Hepatocyte (in vitro differentiated cells): ENCODE measurements around the gene MITF. TPM values are rescaled to one million over a fixed set of nuclear protein-coding genes. Genes with fewer than 3 reads are reported as not detected.

Experiments
- DNase-seq: peaks from one replicate; pipeline ENCODE4 v3.0.0-alpha.2; 2016; ENCODE audit warnings: low spot score
- H2AFZ ChIP-seq: fragments of 200-600 bp; sonication (generic); 2 replicates; pipeline ENCODE4 v1.6.0; 2016; ENCODE audit warnings: antibody characterized with exemption, mild to moderate bottlenecking
- H3K27ac ChIP-seq: fragments of 200-600 bp; sonication (generic); 2 replicates; pipeline ENCODE4 v1.5.1; 2016; ENCODE audit warnings: mild to moderate bottlenecking
- H3K27me3 ChIP-seq: fragments of 200-600 bp; sonication (generic); 2 replicates; pipeline ENCODE4 v1.6.1; 2016
- H3K36me3 ChIP-seq: fragments of 200-600 bp; sonication (generic); replicated peaks from 2 replicates; pipeline ENCODE4 v1.5.1; 2016; ENCODE audit warnings: low read depth; ENCODE audit not compliant: insufficient read depth
- H3K4me1 ChIP-seq: fragments of 200-600 bp; sonication (generic); 2 replicates; pipeline ENCODE4 v1.5.1; 2016; ENCODE audit warnings: mild to moderate bottlenecking, moderate library complexity; ENCODE audit not compliant: insufficient read depth
- H3K4me2 ChIP-seq: fragments of 200-600 bp; sonication (generic); 2 replicates; pipeline ENCODE4 v1.6.0; 2016
- H3K4me3 ChIP-seq: fragments of 200-600 bp; sonication (generic); 2 replicates; pipeline ENCODE4 v1.5.1; 2016; ENCODE audit warnings: mild to moderate bottlenecking
- H3K79me2 ChIP-seq: fragments of 200-600 bp; sonication (generic); 2 replicates; pipeline ENCODE4 v1.6.0; 2017; ENCODE audit warnings: mild to moderate bottlenecking
- H3K9me2 ChIP-seq: fragments of 200-600 bp; sonication (generic); replicated peaks from 2 replicates; pipeline ENCODE4 v1.6.0; 2017; ENCODE audit warnings: mild to moderate bottlenecking; ENCODE audit not compliant: insufficient read depth
- H3K9me3 ChIP-seq: fragments of 200-600 bp; sonication (generic); 2 replicates; pipeline ENCODE4 v1.5.1; 2016; ENCODE audit warnings: low read depth, mild to moderate bottlenecking
- H4K20me1 ChIP-seq: fragments of 200-600 bp; sonication (generic); 2 replicates; pipeline ENCODE4 v1.6.0; 2016; ENCODE audit warnings: mild to moderate bottlenecking; ENCODE audit not compliant: insufficient read depth, poor library complexity, severe bottlenecking
- EZH2 ChIP-seq: fragments of 200-600 bp; sonication (generic); IDR thresholded peaks from 2 replicates; pipeline ENCODE4 v1.6.1; 2016; ENCODE audit warnings: antibody characterized with exemption, mild to moderate bottlenecking, borderline replicate concordance
- EZH2phosphoT487 ChIP-seq: fragments of 200-600 bp; sonication (generic); IDR thresholded peaks from one replicate; pipeline ENCODE4 v1.6.1; 2018; ENCODE audit warnings: antibody characterized with exemption, mild to moderate bottlenecking, low read depth, moderate library complexity; ENCODE audit not compliant: unreplicated experiment, severe bottlenecking
- WGBS: methylation state at CpG from one replicate; pipeline ENCODE4 v1.1.6; 2016; ENCODE audit warnings: low lambda C conversion rate; ENCODE audit errors: missing lambda C conversion rate; 5-methylcytosine and 5-hydroxymethylcytosine counted together
- polyA plus RNA-seq: library from polyadenylated mRNA; unstranded; fragments of >200 nt; fragmentation: Nextera tagmentation; extraction: Ambion mirVana; gene quantifications from 2 replicates; pipeline ENCODE4 v1.2.1, GENCODE V29; 2016
- total RNA-seq: library from RNA; depleted of rRNA; stranded (reverse); fragments of >200 nt; gene quantifications from 2 replicates; pipeline ENCODE4 v1.2.3, GENCODE V29; 2014
- TF ChIP-seq, protein P1 (sequence below): fragments of 200-600 bp; sonication (generic); IDR thresholded peaks from 2 replicates; pipeline ENCODE4 v1.5.1; 2016; ENCODE audit warnings: antibody characterized with exemption, mild to moderate bottlenecking; ENCODE audit not compliant: poor library complexity

MITF gene
- total and polyA plus RNA-seq, 2 experiments from 2014 or later: 7.1 to 14.2 TPM

- no peaks in the 10 kb centered on the region for H3K27me3 ChIP-seq
- H3K9me3 ChIP-seq: no peaks in the 10 kb centered on the region
- no peak overlapping the region for H3K27ac ChIP-seq
- TF ChIP-seq, protein P1, sequence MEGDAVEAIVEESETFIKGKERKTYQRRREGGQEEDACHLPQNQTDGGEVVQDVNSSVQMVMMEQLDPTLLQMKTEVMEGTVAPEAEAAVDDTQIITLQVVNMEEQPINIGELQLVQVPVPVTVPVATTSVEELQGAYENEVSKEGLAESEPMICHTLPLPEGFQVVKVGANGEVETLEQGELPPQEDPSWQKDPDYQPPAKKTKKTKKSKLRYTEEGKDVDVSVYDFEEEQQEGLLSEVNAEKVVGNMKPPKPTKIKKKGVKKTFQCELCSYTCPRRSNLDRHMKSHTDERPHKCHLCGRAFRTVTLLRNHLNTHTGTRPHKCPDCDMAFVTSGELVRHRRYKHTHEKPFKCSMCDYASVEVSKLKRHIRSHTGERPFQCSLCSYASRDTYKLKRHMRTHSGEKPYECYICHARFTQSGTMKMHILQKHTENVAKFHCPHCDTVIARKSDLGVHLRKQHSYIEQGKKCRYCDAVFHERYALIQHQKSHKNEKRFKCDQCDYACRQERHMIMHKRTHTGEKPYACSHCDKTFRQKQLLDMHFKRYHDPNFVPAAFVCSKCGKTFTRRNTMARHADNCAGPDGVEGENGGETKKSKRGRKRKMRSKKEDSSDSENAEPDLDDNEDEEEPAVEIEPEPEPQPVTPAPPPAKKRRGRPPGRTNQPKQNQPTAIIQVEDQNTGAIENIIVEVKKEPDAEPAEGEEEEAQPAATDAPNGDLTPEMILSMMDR: no peak
- TF ChIP-seq EZH2 (no peak), EZH2phosphoT487 (no peak)
- H3K4me1 ChIP-seq: no peaks in the 10 kb centered on the region
- no peak overlapping the region for H3K4me2 ChIP-seq
- DNase-seq: no peak
- 89% methylated on average over 9 of the region's 9 CpGs for WGBS
- H2AFZ ChIP-seq: no peak overlapping the region
- no peaks in the 10 kb centered on the region for H3K79me2 ChIP-seq
- no peaks in the 10 kb centered on the region for H3K36me3 ChIP-seq
- no peaks in the 10 kb centered on the region for H4K20me1 ChIP-seq
- no peaks in the 10 kb centered on the region for H3K9me2 ChIP-seq
- H3K4me3 ChIP-seq: no peak overlapping the region
Observed at GRCh38 chr3:69876073-69876472, 136.8 kb downstream of the MITF start.

- WGBS: 93% methylated on average over 3 of the region's 3 CpGs
- Histone ChIP-seq H3K27me3 (no peaks in the 10 kb centered on the region), H3K36me3 (no peaks in the 10 kb centered on the region), H3K79me2 (no peaks in the 10 kb centered on the region), H3K4me1 (no peaks in the 10 kb centered on the region), H3K9me3 (no peaks in the 10 kb centered on the region), H3K27ac (no peak overlapping the region), H4K20me1 (no peaks in the 10 kb centered on the region), H3K4me3 (no peak overlapping the region), H2AFZ (no peak overlapping the region), H3K9me2 (no peaks in the 10 kb centered on the region), H3K4me2 (no peak overlapping the region)
- DNase-seq: no peak
- no peak for TF ChIP-seq EZH2phosphoT487
- TF ChIP-seq, protein P1: no peak
- no peak for TF ChIP-seq EZH2
Observed at GRCh38 chr3:69878254-69878653, 139.0 kb downstream of the MITF start.

DNA sequence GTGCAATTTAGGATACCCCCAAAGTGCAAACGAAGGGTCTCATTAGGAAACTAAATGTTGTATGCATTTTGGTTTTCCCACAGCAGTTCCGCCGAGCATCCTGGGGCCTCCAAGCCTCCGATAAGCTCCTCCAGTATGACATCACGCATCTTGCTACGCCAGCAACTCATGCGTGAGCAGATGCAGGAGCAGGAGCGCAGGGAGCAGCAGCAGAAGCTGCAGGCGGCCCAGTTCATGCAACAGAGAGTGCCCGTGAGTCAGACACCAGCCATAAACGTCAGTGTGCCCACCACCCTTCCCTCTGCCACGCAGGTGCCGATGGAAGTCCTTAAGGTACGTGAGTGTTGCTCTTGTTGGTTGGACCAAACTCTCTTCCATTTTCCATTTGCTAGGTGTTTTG lies 139.8 kb downstream of the MITF start:
- no peaks in the 10 kb centered on the region for H3K9me3 ChIP-seq
- TF ChIP-seq EZH2phosphoT487: no peak
- TF ChIP-seq, protein P1: no peak
- no peak for TF ChIP-seq EZH2
- H3K4me2 ChIP-seq: no peak overlapping the region
- H3K36me3 ChIP-seq: no peaks in the 10 kb centered on the region
- H4K20me1 ChIP-seq: no peaks in the 10 kb centered on the region
- no peak overlapping the region for H3K4me3 ChIP-seq
- H3K79me2 ChIP-seq: no peaks in the 10 kb centered on the region
- no peaks in the 10 kb centered on the region for H3K9me2 ChIP-seq
- no peaks in the 10 kb centered on the region for H3K4me1 ChIP-seq
- no peak overlapping the region for H3K27ac ChIP-seq
- H2AFZ ChIP-seq: no peak overlapping the region
- DNase-seq: no peak
- no peaks in the 10 kb centered on the region for H3K27me3 ChIP-seq
- 96% methylated on average over 14 of the region's 14 CpGs for WGBS
